ENCODE measurements around the gene ORAI2. TPM values are rescaled to one million over a fixed set of nuclear protein-coding genes. Genes with fewer than 3 reads are reported as not detected.
"Not testable (repeated sequence)": the region's sequence is repeated elsewhere in the genome, so short reads cannot be mapped to it uniquely, and the experiment has no call there.

Gene ORAI2
- total RNA-seq, 1 donor, result 40.6 TPM

DNA sequence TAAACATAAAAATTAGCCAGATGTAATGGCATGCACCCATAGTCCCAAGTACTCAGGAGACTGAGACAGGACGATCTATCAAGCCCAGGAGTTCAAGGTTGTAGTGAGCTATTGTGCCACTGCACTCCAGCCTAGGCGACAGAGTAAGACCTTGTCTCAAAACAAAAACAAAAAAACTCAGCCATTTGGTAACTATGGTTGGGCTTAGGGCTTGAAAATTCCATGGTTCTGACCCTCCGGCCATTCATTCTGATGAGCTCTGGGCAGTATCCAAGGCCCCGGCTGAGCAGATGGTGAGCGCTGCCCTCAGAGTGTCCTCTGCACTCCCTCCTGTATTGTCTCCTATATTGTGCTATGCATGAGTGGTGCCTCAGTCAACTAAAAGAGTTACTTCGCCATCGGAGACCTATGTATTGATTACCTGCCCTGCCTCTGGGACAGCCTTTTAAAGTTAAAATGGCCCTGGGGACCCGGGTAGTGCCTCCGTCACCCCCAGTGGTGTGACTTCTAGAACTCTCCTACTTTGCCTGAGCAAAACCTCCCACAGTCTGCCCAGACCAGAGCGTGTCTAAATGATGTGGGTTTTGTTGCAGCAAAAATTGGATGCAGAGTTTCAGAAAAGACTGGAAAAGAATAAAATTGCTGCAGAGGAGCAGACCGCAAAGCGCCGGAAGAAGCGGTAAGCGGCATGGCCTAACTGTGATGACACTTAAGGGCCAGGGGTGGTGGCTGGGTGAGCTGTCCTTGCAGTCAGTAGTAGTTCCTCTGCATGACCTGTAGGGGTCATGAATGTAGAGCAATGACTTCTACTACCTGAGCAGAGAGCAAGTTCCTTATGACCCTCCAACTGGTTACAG is 29.1 kb upstream of the ORAI2 start:
- H3K4me3 ChIP-seq (ENCODE audit: low read depth, low read length), result no peak overlapping the region
- TF ChIP-seq, protein P1, sequence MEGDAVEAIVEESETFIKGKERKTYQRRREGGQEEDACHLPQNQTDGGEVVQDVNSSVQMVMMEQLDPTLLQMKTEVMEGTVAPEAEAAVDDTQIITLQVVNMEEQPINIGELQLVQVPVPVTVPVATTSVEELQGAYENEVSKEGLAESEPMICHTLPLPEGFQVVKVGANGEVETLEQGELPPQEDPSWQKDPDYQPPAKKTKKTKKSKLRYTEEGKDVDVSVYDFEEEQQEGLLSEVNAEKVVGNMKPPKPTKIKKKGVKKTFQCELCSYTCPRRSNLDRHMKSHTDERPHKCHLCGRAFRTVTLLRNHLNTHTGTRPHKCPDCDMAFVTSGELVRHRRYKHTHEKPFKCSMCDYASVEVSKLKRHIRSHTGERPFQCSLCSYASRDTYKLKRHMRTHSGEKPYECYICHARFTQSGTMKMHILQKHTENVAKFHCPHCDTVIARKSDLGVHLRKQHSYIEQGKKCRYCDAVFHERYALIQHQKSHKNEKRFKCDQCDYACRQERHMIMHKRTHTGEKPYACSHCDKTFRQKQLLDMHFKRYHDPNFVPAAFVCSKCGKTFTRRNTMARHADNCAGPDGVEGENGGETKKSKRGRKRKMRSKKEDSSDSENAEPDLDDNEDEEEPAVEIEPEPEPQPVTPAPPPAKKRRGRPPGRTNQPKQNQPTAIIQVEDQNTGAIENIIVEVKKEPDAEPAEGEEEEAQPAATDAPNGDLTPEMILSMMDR (IDR thresholded peaks at IDR 0.05; ENCODE audit: insufficient read depth, low read depth, low read length), result peak; percentile 73
- DNase-seq (ENCODE audit: low read depth), result peak; percentile 51

- H3K4me3 ChIP-seq (ENCODE audit: low read depth, low read length); DNase-seq (ENCODE audit: low read depth): not testable (repeated sequence)
Measured at GRCh38 chr7:102404862-102405188, 28.6 kb upstream of the ORAI2 start.

- DNase-seq (ENCODE audit: low read depth), result no peak
- H3K4me3 ChIP-seq (ENCODE audit: low read depth, low read length), result no peak overlapping the region
- TF ChIP-seq, protein P1 (IDR thresholded peaks at IDR 0.05; ENCODE audit: insufficient read depth, low read depth, low read length), result no peak
Measured at GRCh38 chr7:102407910-102408309, 25.5 kb upstream of the ORAI2 start.

DNA sequence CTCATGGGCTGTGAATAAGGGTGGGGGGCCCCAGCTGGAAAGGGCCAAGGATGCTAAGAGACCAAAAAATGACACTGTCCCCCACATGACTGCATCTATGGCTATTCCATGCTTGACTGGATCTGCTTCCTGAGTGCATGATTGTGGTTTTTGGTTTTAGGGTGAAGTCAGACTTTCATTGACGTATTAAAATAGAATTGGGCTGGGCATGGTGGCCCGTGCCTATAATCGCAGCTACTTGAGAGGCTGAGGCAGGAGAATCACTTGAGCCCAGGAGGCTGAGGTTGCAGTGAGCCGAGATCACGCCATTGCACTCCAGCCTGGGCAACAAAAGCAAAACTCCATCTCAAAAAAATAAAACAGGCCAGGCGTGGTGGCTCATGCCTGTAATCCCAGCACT is 24.8 kb upstream of the ORAI2 start:
- not testable (repeated sequence) for H3K4me3 ChIP-seq (ENCODE audit: low read depth, low read length); DNase-seq (ENCODE audit: low read depth)

- TF ChIP-seq, protein P1 (IDR thresholded peaks at IDR 0.05; ENCODE audit: insufficient read depth, low read depth, low read length), result no peak
- H3K4me3 ChIP-seq (ENCODE audit: low read depth, low read length), result no peak overlapping the region
- DNase-seq (ENCODE audit: low read depth), result no peak
Measured at GRCh38 chr7:102409340-102409739, 24.0 kb upstream of the ORAI2 start.

GRCh38 chr7:102410123-102410522 is 23.3 kb upstream of the ORAI2 start:
- no peak for DNase-seq (ENCODE audit: low read depth)
- TF ChIP-seq, protein P1 (IDR thresholded peaks at IDR 0.05; ENCODE audit: insufficient read depth, low read depth, low read length), result no peak
- no peak overlapping the region for H3K4me3 ChIP-seq (ENCODE audit: low read depth, low read length)

DNA sequence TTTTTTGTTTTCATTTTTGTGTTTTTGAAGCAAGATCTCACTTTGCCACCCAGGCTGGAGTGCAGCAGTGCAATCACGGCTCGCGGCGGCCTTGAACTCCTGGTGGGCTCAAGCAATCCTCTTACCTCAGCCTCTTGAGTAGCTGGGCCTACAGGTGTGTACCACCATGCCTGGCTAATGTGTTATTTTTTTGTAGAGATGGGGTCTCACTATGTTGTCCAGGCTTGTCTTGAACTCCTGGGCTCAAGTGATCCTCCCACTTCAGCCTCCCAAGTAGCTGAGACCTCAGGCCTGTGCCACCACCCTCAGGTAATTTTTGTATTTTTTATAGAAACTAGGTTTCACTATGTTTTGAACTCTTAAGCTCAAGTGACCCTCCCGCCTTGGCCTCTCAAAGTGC is 22.5 kb upstream of the ORAI2 start:
- TF ChIP-seq, protein P1 (IDR thresholded peaks at IDR 0.05; ENCODE audit: insufficient read depth, low read depth, low read length), result no peak
- no peak for DNase-seq (ENCODE audit: low read depth)
- no peak overlapping the region for H3K4me3 ChIP-seq (ENCODE audit: low read depth, low read length)

GRCh38 chr7:102412548-102412947 is 20.8 kb upstream of the ORAI2 start:
- peak; percentile 30 for DNase-seq (ENCODE audit: low read depth)
- no peak overlapping the region for H3K4me3 ChIP-seq (ENCODE audit: low read depth, low read length)
- TF ChIP-seq, protein P1 (IDR thresholded peaks at IDR 0.05; ENCODE audit: insufficient read depth, low read depth, low read length), result peak; percentile 53
